IPS-NIHi11 (cell line): Measurements from ENCODE around the gene SPATA32.

Experiments used
- DNase-seq: peaks from one replicate; pipeline ENCODE4 v3.0.0; 2012; ENCODE audit warnings: mixed read lengths, low spot score

SPATA32 gene

GRCh38 chr17:45228763-45229539 is 32.9 kb downstream of the SPATA32 start:
- peak; percentile 65 for DNase-seq

GRCh38 chr17:45227926-45228762 is 33.8 kb downstream of the SPATA32 start:
- no peak for DNase-seq

DNA sequence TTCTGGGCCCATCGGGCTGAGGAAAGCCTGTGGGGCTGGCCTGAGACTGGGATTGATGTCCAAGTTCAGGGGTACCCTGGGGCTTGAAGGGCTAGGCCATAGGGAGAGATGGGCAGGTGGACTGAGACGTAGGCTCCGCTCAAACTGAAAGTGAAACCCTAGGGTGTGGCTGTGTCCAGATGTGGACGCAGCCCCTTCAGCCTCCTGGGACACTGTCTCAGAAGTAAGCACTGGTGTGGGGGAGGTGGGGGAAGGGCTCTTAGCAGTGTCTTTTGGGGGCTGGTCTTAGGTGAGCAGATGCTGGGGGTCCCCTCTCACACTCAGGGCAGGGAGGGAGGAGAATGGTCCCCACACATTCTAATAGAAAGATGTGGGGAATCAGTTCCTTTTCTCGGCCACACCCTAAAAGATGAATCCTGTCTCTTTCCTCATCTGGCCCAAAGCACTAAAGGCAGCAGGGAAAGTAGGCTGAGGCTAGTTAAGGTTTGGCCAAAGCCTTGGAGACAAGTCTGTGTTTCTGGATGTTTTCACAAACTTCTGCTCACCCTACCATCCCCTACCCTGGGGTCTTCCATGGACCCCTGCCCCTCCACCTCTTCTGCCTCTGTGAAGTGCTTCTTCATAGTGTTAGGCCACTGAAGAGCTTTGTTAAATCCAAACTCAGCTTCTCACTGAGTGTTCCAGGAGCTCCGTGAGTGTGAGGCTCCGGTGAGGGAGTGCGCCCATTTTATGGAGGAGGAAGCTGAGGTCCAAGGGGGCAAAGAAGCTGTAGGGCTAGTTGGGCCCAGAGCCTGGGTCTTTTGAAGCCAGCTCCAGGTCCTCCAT is 34.6 kb downstream of the SPATA32 start:
- DNase-seq = no peak

DNA sequence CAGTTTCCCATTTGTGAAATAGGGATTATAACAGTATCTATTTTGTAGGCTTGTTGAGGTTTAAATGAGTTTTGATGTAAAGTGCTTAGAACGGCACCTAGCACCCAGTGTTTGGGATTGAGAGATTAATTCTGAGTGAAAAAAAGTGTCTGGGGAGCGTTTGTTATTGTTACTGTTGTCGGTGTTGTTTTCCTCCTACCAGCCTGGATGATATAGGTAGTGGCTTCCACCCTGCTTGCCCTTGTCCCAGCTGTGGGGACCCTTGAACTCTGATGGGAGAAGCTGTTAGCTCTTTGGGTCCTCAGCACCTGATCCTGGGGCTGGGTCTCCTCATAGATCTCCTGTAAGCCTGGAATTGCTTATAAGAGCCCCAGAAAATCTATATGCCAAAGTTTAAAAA is 35.3 kb downstream of the SPATA32 start:
- no peak for DNase-seq

GRCh38 chr17:45225964-45226530 is 35.8 kb downstream of the SPATA32 start:
- peak; percentile 6 for DNase-seq

- no peak for DNase-seq
These were observed 36.7 kb downstream of the SPATA32 start for GRCh38 chr17:45225051-45225700.

GRCh38 chr17:45224671-45225050 is 37.2 kb downstream of the SPATA32 start:
- DNase-seq = no peak

DNA sequence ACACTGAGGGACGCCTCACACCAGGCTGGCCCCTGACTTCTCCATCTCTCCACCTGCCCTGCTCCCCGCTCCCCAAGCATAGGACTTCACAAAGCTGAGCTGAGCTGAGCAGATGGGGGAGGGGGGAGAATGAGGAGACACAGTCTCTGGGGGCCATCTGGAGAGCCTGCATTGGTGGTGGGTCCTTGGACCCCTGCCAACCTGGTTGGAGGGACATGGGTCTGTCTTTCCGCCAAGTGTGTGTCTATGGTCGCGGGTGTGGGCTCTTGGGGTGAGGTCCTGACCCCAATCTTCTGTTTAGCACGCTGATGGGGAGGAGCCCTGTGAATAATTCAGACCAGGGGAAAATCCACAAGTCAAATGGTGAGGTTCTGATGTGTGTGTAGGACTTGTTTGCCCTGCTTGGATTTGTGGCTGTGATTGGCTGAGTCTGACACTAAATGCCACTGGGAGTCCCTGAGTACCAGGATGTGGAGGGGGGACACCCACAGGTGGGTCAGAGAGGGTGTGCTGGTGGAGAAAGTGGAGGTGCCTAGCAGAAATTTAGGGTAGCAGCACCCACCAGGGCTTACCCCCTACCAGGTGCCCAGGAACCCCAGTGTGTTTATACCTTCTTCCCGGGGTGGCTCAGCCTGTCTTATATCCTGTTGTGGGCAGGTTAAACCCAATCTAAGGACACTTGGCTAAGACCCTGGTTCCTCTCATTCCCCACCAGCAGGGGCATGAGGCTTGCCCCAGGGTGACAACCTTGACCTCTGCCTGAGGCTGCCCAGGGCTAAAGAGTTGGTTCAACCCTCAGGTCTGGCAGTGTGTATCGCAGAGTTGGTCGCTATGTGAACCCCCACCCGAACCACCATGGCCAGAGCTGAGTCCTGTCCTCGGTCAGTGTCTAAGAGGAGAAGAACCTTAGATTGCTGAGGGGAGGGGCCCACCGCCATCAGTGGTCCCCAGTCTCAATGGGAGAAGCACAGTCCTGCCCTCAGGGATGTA is 38.1 kb downstream of the SPATA32 start:
- DNase-seq = no peak

DNA sequence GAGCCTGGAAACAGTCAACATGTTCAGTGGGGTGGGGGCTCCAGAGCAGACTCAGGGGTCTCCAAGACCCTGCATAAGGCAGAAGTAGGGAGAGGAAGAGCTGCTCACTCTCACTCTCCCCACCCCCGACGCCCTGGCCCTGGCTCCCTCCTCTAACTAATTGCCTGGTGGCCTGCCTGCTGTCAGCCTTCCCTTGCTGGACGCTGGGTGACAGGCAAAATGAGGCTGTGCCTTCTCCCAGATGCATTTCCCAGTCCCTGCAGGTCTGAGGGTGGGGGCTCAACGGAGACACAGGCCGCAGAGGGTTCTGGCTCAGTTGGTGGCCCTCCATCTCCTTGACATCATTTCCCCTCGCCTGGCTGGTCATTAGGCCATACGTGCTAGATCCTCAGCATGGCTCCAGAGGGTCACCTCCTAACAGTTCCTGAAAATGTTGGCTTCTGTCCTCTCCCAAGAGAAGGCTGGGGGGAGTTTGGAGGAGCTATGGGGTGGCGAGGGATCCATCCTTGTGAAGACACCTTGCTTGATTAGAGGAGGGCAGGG is 38.8 kb downstream of the SPATA32 start:
- no peak for DNase-seq

DNA sequence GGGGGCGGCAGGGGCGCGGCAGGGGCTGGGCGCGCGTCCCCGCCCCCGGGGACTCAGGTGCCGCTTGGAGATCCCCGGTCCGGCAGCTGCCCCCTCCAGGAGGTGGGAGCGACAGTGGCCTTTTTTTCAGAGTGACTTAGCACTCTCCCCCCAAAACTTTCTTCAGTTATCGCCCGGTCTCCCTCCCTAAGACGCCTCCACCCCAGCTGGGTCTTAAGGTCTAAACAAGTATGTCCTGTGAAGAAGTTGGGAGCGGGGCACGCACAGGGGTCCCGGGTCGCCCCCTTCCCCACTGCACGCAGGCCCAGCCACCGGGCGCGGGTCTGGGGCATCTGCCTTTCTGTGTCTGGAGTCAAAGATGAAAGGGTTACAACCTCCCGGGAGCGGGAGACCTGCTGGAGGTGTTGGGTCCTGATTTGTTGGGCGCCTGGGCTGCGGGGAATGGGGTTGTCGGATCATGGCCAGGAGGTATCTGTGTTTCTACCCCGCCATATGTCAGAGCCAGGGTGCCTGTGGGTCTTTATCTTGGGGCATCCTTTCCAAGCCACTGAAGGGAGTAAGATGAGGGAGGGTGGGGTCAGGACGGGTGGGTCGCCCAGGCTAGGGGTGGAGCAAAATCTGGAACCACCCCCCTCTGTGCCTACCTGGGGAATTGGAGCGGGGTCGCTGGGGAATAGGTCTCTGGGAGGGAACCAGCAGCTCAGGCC is 39.5 kb downstream of the SPATA32 start:
- DNase-seq = no peak

GRCh38 chr17:45222014-45222288 is 39.9 kb downstream of the SPATA32 start:
- DNase-seq = no peak

GRCh38 chr17:45221081-45222013 is 40.5 kb downstream of the SPATA32 start, which contains the start of gene FMNL1:
FMNL1 (plus strand) TSS chr17:45221885; CDS start chr17:45222125, 240 bp downstream.
- peak; percentile 82 for DNase-seq

- no peak for DNase-seq
These were observed 41.8 kb downstream of the SPATA32 start for GRCh38 chr17:45220079-45220478.

DNA sequence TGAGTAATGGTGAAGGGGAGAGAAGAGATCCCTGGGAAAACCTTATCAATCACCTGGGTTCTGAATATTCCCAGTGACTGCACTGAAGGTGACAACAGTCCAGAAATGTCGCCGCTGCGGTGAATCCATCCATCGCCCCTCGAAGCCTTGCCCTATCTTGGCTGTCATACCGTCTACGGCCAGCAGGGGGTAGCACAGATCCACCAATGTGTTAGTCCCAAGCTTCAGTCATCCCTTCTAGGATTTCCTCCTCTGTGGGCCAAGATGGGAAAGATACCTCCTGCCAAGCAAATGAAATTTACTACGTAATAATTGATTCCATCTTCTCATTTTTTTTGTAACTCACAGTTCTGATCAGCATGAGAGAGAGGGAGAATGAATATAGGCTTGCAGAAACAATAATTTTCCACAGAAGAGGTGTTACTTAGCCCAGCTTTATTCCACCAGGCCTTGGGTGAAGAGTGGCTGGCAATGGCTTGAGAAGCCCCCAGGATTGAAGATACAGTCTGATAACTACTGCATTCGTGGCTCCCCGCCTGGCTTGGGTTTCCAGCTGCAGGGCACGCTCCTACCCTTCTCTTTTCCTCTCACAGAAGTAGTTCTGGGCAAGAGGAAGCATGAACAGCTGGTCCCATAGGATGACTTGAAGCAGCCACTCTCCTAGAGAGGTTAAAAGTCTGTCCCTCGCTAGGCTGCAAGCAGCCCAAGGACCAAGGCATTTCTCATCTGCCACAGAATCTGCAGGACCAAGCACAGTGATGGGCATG is 42.8 kb downstream of the SPATA32 start:
- DNase-seq = peak; percentile 83
